HG03039 (cell line): Measurements from ENCODE around the gene KRTAP12-3.
"Not testable (repeated sequence)": the region's sequence is repeated elsewhere in the genome, so short reads cannot be mapped to it uniquely, and the experiment has no call there.

Experiments used
- ATAC-seq: cut with Tn5 transposase; IDR thresholded peaks from one replicate; pipeline ENCODE4 v1.9.1; 2021; ENCODE audit warnings: mild to moderate bottlenecking, moderate library complexity; ENCODE audit not compliant: unreplicated experiment

Gene KRTAP12-3

GRCh38 chr21:44682580-44683151 is 24.9 kb downstream of the KRTAP12-3 start:
- no peak for ATAC-seq

GRCh38 chr21:44684077-44684476 is 26.3 kb downstream of the KRTAP12-3 start:
- ATAC-seq, result no peak

GRCh38 chr21:44684483-44684882 is 26.8 kb downstream of the KRTAP12-3 start:
- ATAC-seq, result no peak

GRCh38 chr21:44685050-44685449 is 27.3 kb downstream of the KRTAP12-3 start:
- not testable (repeated sequence) for ATAC-seq

GRCh38 chr21:44686000-44686781 is 28.5 kb downstream of the KRTAP12-3 start:
- ATAC-seq, result no peak

- ATAC-seq, result no peak
These were observed 29.3 kb downstream of the KRTAP12-3 start for GRCh38 chr21:44686843-44687561.

- no peak for ATAC-seq
These were observed 29.9 kb downstream of the KRTAP12-3 start for GRCh38 chr21:44687671-44688070.

- ATAC-seq, result not testable (repeated sequence)
These were observed 32.0 kb downstream of the KRTAP12-3 start for GRCh38 chr21:44689740-44690139.

GRCh38 chr21:44691686-44692085 is 34.0 kb downstream of the KRTAP12-3 start:
- ATAC-seq, result no peak

- no peak for ATAC-seq
These were observed 35.2 kb downstream of the KRTAP12-3 start for GRCh38 chr21:44692798-44693512.

- ATAC-seq, result no peak
These were observed 37.0 kb downstream of the KRTAP12-3 start for GRCh38 chr21:44694776-44695175.

- no peak for ATAC-seq
These were observed 37.5 kb downstream of the KRTAP12-3 start for GRCh38 chr21:44695184-44695583.

- ATAC-seq, result no peak
These were observed 37.9 kb downstream of the KRTAP12-3 start for GRCh38 chr21:44695641-44696040.

- no peak for ATAC-seq
These were observed 38.8 kb downstream of the KRTAP12-3 start for GRCh38 chr21:44696572-44696971.

GRCh38 chr21:44697172-44697810 is 39.6 kb downstream of the KRTAP12-3 start, which contains the start of gene KRTAP10-12:
TSS of gene KRTAP10-12 (plus strand) at chr21:44697172. CDS start at chr21:44697202, 30 bp downstream.
- ATAC-seq, result not testable (repeated sequence)

- ATAC-seq, result no peak
These were observed 40.3 kb downstream of the KRTAP12-3 start for GRCh38 chr21:44697811-44698734.

GRCh38 chr21:44699502-44700001 is 41.8 kb downstream of the KRTAP12-3 start:
- no peak for ATAC-seq

GRCh38 chr21:44700101-44701022 is 42.6 kb downstream of the KRTAP12-3 start:
- ATAC-seq, result no peak
